Left ventricle myocardium inferior (tissue), 1 donor: Measurements from ENCODE around the gene FUCA2. TPM values are rescaled to one million over a fixed set of nuclear protein-coding genes. Genes with fewer than 3 reads are reported as not detected.
A peak's percentile ranks its signal among the peaks of the same experiment; 100 is the strongest.

Experiments
- DNase-seq: peaks from one replicate; pipeline ENCODE4 v3.0.0-alpha.2; 2020
- H3K27ac ChIP-seq: fragments of 200-600 bp; replicated peaks from 2 replicates; pipeline ENCODE4 v1.8.0; 2021
- H3K27me3 ChIP-seq: fragments of 200-600 bp; 2 replicates; pipeline ENCODE4 v1.8.0; 2021; ENCODE audit warnings: low read depth
- H3K36me3 ChIP-seq: fragments of 200-600 bp; 2 replicates; pipeline ENCODE4 v1.8.0; 2021
- H3K4me1 ChIP-seq: fragments of 200-600 bp; 2 replicates; pipeline ENCODE4 v1.8.0; 2021
- H3K4me3 ChIP-seq: fragments of 200-600 bp; 2 replicates; pipeline ENCODE4 v1.8.0; 2021; ENCODE audit warnings: mild to moderate bottlenecking, moderate library complexity
- H3K9me3 ChIP-seq: fragments of 200-600 bp; replicated peaks from 2 replicates; pipeline ENCODE4 v1.8.0; 2021
- intact Hi-C: fragments of 100-400 bp; cut with micrococcal nuclease; formaldehyde crosslinking; loops from one replicate; pipeline ENCODE4 v1.11.0; 2022
- total RNA-seq: library from RNA; stranded (reverse); fragmentation: NEBNext Ultra II Directional; extraction: Animal tissue kit (Norgen Biotek cat#: 25700); gene quantifications from one replicate; pipeline ENCODE4 v1.2.1, GENCODE V29; 2021
- TF ChIP-seq, protein P1 (sequence below): fragments of 200-600 bp; IDR thresholded peaks from 2 replicates; pipeline ENCODE4 v1.8.0; 2021; ENCODE audit warnings: antibody characterized with exemption, mild to moderate bottlenecking, borderline replicate concordance
- donor health status: DM: no; HTN: yes; CAD: no; lungs with severe emphysema.

The FUCA2 gene
- total RNA-seq, 1 donor from 2014 or later, result 44.5 TPM

GRCh38 chr6:143545976-143546547 is 34.5 kb upstream of the FUCA2 start:
- intact Hi-C loops, result no loop called here
- DNase-seq, result no peak
- H3K36me3 ChIP-seq, result no peaks in the 10 kb centered on the region
- H3K27ac ChIP-seq, result no peak overlapping the region
- H3K9me3 ChIP-seq, result no peaks in the 10 kb centered on the region
- no peak overlapping the region for H3K4me3 ChIP-seq
- peaks cover 8% of the 10 kb centered on the region for H3K4me1 ChIP-seq
- no peaks in the 10 kb centered on the region for H3K27me3 ChIP-seq
- TF ChIP-seq, protein P1, sequence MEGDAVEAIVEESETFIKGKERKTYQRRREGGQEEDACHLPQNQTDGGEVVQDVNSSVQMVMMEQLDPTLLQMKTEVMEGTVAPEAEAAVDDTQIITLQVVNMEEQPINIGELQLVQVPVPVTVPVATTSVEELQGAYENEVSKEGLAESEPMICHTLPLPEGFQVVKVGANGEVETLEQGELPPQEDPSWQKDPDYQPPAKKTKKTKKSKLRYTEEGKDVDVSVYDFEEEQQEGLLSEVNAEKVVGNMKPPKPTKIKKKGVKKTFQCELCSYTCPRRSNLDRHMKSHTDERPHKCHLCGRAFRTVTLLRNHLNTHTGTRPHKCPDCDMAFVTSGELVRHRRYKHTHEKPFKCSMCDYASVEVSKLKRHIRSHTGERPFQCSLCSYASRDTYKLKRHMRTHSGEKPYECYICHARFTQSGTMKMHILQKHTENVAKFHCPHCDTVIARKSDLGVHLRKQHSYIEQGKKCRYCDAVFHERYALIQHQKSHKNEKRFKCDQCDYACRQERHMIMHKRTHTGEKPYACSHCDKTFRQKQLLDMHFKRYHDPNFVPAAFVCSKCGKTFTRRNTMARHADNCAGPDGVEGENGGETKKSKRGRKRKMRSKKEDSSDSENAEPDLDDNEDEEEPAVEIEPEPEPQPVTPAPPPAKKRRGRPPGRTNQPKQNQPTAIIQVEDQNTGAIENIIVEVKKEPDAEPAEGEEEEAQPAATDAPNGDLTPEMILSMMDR, result no peak

GRCh38 chr6:143545165-143545564 is 33.6 kb upstream of the FUCA2 start:
- Histone ChIP-seq H3K27ac (no peak overlapping the region), H3K4me3 (no peak overlapping the region), H3K4me1 (peaks cover 8% of the 10 kb centered on the region), H3K27me3 (no peaks in the 10 kb centered on the region), H3K36me3 (no peaks in the 10 kb centered on the region), H3K9me3 (no peaks in the 10 kb centered on the region)
- TF ChIP-seq, protein P1, result no peak
- DNase-seq, result no peak
- intact Hi-C loops, result no loop called here

- peaks cover 8% of the 10 kb centered on the region for H3K4me1 ChIP-seq
- intact Hi-C loops, result no loop called here
- no peaks in the 10 kb centered on the region for H3K36me3 ChIP-seq
- no peaks in the 10 kb centered on the region for H3K9me3 ChIP-seq
- peak overlapping the region; percentile 9 for H3K27ac ChIP-seq
- no peak for DNase-seq
- H3K4me3 ChIP-seq, result no peak overlapping the region
- H3K27me3 ChIP-seq, result no peaks in the 10 kb centered on the region
- TF ChIP-seq, protein P1, result no peak
These were observed 32.6 kb upstream of the FUCA2 start for GRCh38 chr6:143544011-143544696.

DNA sequence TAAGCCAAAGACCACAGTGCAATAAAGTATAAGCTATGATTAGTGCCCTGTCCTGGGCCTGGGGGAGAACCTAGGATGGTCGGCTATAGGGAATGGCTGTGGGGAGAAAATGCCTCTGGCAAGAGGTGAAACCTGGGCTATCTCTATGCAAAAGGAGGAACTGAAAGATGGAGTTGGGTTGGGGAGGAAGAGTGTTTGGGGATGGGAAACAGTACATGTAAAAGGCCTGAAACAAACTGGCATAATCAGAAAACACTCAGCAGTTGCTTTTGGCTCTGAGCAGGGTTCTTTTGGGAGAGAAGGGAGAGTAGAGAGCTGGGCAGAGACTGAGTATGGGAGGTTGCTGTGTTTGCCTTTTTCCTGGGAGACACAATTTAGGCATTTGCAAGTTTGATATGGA is 31.9 kb upstream of the FUCA2 start:
- TF ChIP-seq, protein P1, result no peak
- Histone ChIP-seq H3K27ac (peak overlapping the region; percentile 9), H3K27me3 (no peaks in the 10 kb centered on the region), H3K4me1 (peaks cover 8% of the 10 kb centered on the region), H3K9me3 (no peaks in the 10 kb centered on the region), H3K4me3 (no peak overlapping the region), H3K36me3 (no peaks in the 10 kb centered on the region)
- DNase-seq, result no peak
- intact Hi-C loops, result no loop called here

DNA sequence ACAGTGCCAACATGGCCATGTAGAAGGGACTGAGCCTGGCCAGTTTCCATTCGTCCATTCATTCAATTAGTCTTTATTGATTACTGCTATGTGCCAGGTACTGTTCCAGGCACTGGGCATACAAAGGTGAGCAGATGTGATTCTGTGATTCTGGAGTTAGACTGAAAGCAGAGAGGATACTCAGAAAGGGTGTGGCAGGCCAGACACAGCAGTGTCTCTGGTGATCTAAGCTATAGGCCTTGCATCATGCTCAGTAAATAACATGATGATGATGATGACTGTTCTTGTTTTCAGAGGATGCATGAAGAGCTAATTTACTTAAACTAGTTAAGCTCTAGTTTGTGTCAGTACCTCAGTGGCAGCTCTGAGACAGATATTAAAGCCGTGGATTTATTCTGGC is 31.4 kb upstream of the FUCA2 start:
- no peak overlapping the region for H3K4me3 ChIP-seq
- H3K27ac ChIP-seq, result no peak overlapping the region
- intact Hi-C loops, result no loop called here

More for the DNA sequence above, 31.4 kb upstream of the FUCA2 start:
- TF ChIP-seq, protein P1, result no peak
- peaks cover 13% of the 10 kb centered on the region for H3K4me1 ChIP-seq
- H3K36me3 ChIP-seq, result no peaks in the 10 kb centered on the region
- no peaks in the 10 kb centered on the region for H3K27me3 ChIP-seq
- H3K9me3 ChIP-seq, result no peaks in the 10 kb centered on the region
- DNase-seq, result no peak
